Astrocyte (in vitro differentiated cells and primary cell): ENCODE data around the gene PLCL1.

Source experiments
- EZH2 ChIP-seq: IDR thresholded peaks from 2 replicates; pipeline ENCODE4 v1.6.1; 2012; ENCODE audit warnings: mild to moderate bottlenecking, low read length, inconsistent platforms; ENCODE audit not compliant: insufficient read depth
- TF ChIP-seq, protein P1 (sequence below): IDR thresholded peaks from 2 replicates; pipeline ENCODE4 v1.5.1; 2011; ENCODE audit warnings: low read depth, mild to moderate bottlenecking, inconsistent platforms, low read length, moderate library complexity; ENCODE audit not compliant: insufficient read depth

DNA sequence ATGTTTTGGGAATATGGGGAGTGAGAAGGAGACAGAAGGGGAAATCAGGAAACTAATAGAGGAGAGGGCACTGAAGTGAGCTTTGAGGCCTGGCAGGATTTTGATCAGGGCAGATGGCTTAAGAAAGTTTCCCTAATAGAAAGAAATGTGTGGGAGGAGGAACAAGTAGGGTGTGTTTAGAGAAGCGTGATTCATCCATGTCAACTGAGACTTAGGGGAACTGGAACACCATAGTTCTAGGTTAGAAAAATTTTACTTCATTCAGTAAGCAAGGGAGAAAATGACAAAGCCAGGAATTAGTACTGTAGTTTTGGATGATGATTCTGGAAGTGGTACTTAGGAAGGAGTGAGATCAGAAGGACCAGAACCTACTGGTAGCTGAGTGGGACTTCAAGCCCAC, 296.0 kb downstream of the PLCL1 start:
- TF ChIP-seq, protein P1, sequence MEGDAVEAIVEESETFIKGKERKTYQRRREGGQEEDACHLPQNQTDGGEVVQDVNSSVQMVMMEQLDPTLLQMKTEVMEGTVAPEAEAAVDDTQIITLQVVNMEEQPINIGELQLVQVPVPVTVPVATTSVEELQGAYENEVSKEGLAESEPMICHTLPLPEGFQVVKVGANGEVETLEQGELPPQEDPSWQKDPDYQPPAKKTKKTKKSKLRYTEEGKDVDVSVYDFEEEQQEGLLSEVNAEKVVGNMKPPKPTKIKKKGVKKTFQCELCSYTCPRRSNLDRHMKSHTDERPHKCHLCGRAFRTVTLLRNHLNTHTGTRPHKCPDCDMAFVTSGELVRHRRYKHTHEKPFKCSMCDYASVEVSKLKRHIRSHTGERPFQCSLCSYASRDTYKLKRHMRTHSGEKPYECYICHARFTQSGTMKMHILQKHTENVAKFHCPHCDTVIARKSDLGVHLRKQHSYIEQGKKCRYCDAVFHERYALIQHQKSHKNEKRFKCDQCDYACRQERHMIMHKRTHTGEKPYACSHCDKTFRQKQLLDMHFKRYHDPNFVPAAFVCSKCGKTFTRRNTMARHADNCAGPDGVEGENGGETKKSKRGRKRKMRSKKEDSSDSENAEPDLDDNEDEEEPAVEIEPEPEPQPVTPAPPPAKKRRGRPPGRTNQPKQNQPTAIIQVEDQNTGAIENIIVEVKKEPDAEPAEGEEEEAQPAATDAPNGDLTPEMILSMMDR: no peak
- TF ChIP-seq EZH2: no peak
